CD4-positive, alpha-beta T cell treated with Interleukin-1 beta for 1 hour (primary cell): ENCODE results near the gene ADAT1.
"Not testable (repeated sequence)": the region's sequence is repeated elsewhere in the genome, so short reads cannot be mapped to it uniquely, and the experiment has no call there.

ENCODE experiments used
- DNase-seq, 2 donors: peaks; one replicate each; pipeline ENCODE4 v3.0.0-alpha.2; 2020 to 2022

ADAT1 gene

GRCh38 chr16:75620326-75621169 is 2.5 kb downstream of the ADAT1 start:
- DNase-seq = peak; percentile 73 to 81

DNA sequence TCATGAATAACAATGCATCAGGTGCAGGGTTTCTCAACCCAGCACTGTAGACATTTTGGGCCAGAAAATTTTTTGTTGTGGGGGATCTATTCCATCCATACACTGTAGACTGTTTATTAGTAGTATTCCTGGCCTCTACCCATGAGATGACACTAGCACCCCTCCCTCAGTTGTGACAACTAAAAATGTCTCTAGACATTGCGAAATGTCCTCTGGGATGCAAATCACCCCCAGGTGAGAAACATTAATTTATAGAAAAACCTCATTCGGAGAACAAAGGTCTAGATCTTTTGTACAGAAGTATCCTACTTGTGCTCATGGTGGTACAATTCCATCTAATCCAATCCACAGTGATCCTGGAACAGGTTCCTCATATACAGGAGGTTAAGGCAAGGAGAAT is 4.3 kb downstream of the ADAT1 start:
- no peak for DNase-seq

- no peak for DNase-seq
These were observed 6.0 kb downstream of the ADAT1 start for GRCh38 chr16:75617121-75617520.

DNA sequence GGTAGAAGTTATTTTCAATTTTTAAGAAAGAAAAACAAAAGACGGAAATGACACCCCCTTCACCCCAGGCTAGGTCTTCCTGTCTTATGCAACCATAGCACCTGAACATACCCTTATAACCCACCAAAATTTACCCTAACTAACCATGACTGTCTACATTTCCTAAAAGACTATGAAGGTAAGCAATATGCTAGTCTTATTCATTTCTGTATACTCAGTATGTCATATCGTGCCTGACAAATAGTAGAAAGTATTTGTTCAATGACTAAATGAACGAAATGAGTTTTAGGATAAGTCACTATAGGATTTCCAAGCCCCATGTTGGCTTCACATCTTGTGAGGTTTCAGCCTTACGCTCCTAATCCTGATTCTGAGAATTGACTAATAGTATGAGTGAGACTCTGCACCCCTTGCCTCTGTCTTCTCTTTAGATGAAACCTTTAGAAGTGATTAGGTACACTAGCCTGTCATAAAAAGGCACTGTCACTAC is 6.5 kb downstream of the ADAT1 start:
- DNase-seq = peak in 1 of 2 donors; percentile 49

- DNase-seq = no peak
These were observed 7.5 kb downstream of the ADAT1 start for GRCh38 chr16:75615619-75616018.

DNA sequence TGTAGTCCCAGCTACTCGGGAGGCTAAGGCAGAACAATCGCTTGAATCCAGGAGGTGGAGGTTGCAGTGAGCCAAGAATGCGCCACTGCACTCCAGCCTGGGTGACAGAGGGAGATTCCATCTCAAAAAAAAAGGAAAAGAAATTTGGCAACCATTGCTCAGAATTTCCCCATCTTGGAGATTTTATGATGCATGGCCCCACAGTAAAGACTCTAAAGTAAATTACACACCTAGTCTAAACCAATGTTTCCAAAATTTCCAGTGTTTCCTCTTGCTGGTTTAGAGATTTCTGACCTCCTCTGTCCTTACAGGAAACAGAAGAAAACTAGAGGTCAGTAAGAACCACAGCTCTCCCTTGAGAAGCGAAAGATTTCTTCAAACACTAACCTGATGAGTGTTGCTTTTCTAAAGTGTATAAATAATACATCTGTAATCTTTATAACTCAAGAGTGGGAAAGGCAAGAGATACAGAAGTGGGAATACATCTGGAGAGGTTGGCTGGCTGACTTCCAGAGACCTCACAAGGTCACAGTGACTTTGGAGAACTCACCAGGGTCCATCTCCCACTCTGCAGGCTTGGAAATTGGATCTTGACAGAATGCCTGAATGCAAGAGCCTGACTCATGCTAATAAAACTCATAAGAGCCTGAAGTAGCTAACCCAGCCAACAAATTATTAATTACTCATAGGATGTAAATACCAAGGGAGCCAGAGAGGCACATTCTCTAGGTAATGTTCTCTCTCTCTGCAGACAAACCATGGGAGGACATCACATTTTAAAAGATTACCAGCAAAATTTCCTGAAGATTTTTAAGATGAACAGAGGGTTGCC is 8.8 kb downstream of the ADAT1 start:
- no peak for DNase-seq

DNA sequence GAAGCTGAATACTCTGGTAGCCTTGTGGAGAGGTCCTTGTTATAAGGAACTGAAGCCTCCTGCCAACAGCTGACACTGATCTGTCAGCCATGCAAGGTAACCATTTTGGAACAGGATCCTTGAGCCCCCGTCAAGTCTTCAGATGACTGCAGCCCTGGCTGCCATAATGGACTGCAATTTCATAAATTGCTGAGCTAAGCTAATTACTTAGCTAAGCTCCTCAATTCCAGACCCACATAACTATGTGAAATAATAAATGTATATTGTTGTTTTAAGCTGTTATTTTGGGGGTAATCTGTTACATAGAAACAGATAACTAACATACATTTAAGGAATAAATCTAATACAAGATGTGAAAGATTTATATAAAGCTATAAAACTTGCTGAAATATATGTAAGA is 16.6 kb downstream of the ADAT1 start:
- no peak for DNase-seq

DNA sequence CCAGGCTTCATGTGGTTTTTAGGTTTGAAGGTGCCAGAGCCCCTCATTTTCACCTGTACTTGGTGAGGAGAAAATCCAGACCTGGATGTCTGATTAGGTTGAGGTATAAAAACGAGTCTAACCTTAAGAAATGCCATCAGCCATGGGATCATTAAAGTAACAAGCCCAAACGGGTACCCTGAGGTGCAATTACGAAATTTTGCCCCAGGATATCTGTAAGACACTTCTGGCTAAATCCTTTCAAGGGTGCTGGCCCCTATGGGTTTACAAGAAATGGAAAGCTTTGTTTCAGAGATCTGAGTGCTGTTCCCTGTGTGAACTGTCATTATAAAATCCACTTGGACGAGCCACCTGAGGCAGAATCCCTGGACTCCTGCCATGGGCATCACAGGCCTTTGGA is 19.8 kb downstream of the ADAT1 start:
- DNase-seq = no peak

- no peak for DNase-seq
These were observed 23.4 kb downstream of the ADAT1 start for GRCh38 chr16:75599452-75600277.

- no peak for DNase-seq
These were observed 29.0 kb downstream of the ADAT1 start for GRCh38 chr16:75593825-75594820.

- DNase-seq = no peak
These were observed 29.8 kb downstream of the ADAT1 start for GRCh38 chr16:75593308-75593707.

GRCh38 chr16:75591927-75592326 is 31.2 kb downstream of the ADAT1 start:
- not testable (repeated sequence) for DNase-seq

DNA sequence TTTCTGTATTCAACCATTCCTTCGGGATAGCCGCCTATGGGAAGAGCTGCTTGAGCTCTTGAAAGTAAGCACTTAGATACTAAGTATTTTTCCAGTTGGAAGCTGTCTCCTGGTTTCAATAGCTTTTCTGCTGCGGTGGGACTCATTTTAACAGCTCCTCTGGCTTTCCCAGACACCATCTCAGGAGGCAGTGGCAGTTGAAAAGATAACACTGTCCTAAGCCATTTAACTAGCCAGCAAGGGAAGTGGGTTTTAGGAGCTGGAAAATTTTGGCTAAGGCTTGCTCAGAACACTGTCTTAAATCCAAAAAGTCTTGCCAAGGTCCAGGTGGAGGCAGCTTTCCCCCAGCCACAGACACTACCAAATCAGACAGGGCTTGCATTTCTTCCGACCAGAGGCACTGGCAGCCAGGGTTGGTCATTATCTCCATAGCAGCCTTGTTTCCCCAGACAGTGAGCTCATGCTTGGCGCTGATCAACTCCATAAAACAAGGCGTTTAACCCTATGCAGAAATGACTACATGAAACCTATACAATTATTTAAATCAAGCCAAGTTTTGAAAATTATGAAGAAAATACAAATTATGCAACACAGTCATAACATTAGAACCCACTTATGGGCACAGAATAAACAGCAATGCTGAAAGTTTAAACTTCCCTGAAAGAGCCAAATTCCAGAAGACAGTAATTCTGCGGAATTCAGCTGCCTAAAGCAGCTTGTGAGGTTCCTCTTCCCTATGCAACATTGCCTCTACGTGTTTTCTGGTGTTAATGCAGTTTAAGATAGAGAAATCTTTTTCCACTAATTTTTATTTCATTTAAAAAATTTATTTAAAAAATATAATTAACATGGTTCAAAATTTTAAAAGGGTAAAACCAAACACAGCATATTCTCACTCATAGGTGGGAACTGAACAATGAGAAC is 31.9 kb downstream of the ADAT1 start:
- DNase-seq = no peak

GRCh38 chr16:75589306-75589705 is 33.8 kb downstream of the ADAT1 start:
- no peak for DNase-seq

DNA sequence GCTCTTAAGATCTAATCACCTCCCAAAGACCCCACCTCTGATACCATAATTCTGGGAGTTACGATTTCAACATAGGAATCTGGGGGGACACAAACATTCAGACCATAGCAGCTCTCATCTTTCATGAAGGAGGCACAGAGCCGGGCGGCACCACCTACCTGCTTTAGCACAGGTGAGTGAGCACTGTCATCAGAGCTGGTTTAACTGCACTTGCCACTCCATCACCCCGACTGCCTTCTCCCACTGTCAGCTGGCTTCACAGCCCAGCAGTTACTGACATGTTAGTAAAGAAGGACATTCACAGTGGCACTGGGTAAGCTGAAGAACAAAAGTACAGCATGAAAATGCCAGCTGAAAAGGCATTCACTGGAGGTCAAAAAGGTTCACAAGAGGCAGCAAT is 34.4 kb downstream of the ADAT1 start:
- DNase-seq = no peak

DNA sequence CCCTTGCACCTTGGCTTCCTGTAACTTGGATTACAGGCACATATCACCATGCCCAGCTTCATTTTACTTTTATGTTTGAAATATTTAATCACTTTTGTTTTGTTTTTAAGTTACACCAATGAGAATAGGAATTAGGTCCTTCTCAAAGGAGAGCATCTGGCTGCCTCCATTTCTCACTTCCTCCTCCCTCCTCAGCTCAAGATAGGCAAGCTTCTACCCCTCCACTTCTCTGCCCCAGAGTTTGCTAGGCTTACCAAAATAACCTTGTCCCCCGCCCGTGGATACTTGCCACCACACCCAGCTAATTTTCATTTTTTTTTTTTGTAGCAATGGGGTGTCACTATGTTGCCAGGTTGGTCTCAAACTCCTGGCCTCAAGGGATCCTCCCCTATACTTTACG is 39.0 kb downstream of the ADAT1 start:
- DNase-seq = no peak

DNA sequence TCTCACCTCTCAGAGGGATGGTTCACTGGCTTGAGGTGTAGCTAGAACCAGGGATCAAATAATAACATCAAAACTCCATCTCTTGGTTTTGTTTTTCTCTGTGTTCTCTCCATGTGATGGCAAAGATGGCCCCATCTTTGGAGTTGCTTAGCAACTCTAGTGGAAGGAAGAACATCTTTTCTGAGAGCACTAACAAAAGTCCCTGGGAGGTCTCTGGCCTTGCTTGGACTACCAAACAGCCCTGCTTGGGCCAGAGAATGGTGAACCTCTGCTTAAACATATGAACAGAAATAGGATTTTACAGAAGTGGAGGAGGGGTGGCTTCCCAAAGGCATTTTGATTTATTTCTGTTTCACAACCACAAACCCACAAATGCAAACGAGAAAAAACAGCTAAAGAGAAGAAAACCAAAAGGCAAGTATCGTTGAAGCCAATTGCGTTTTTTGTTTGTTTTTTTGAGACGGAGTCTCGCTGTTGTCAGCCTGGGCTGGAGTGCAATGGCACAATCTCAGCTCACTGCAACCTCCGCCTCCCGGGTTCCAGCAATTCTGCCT is 43.7 kb downstream of the ADAT1 start:
- no peak for DNase-seq

DNA sequence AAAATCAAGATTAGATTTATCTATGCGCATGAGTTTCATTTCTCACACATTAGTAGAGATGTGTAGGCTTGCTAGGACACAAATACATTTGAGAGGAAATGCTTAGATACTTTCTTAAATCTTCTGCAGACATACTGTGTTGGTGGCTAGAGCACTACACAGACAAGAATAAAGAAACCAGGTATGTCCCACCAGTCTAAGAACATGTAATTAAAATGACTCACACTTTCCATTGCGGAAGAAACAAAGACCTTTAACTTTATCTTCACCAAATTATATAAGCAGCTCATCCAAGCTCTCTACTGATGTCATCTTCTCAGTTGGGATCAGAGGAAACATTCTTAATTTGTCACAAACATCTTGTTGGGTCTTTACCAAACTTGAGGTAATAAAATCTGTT is 44.4 kb downstream of the ADAT1 start:
- no peak for DNase-seq

- no peak for DNase-seq
These were observed 44.9 kb downstream of the ADAT1 start for GRCh38 chr16:75578212-75578611.

DNA sequence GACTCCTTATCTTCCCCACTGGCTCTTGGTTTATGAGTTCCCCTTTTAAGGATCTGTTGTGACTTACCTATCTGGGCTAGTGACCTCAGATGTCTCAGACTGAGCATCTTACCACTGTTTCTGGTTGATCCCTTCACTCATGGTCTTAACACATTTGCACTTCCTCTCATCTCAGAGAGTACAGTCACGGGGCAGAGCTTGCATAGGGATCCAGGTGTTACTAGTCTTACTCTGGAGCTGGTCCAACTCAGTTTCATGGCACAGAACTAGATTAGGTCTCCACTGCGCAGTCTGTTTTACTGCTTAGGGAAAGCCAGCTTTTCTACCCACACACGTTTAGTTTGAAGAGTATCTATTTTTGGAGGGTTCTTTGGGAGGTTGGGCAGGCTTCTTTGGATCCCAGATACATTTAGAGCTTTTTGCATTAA is 46.7 kb downstream of the ADAT1 start:
- DNase-seq = no peak
